SH-SY5Y (cell line): ENCODE results near the gene ARID4B.

Experiments used
- GATA2 ChIP-seq: IDR thresholded peaks from 2 replicates; pipeline ENCODE4 v1.6.1; 2011; ENCODE audit warnings: mild to moderate bottlenecking, low read depth, low read length
- GATA3 ChIP-seq: IDR thresholded peaks from 2 replicates; pipeline ENCODE4 v1.6.1; 2011; ENCODE audit warnings: low read depth, mild to moderate bottlenecking, low read length, moderate library complexity

DNA sequence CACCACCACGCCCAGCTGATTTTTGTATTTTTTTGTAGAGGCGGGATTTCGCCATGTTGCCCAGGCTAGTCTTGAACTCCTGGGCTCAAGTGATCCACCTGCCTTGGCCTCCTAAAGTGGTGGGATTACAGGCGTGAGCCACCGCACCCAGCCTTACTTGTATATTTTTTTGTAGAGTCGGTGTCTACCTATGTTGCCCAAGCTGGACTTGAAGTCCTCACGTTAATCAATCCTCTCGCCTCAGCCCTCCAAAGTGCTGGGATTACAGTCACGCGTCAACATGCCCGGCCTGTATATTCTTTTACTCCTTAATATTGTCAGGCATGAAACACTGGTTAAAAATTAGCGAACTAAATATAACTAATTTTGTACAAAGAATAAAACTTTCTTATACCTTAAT, 193.8 kb downstream of the ARID4B start:
- TF ChIP-seq GATA3: no peak
- no peak for TF ChIP-seq GATA2
